GM18505 (cell line): ENCODE measurements around the gene TRIM25.

Source experiments
- ATAC-seq: cut with Tn5 transposase; IDR thresholded peaks from one replicate; pipeline ENCODE4 v1.9.1; 2021; ENCODE audit not compliant: unreplicated experiment
- POLR2A ChIP-seq: IDR thresholded peaks from 4 replicates; pipeline ENCODE4 v1.6.1; 2011; ENCODE audit warnings: borderline replicate concordance; ENCODE audit not compliant: insufficient read depth, insufficient read length; ENCODE audit errors: extremely low read depth

Gene TRIM25

GRCh38 chr17:56851008-56851407 is 62.8 kb downstream of the TRIM25 start:
- TF ChIP-seq POLR2A = no peak
- no peak for ATAC-seq

DNA sequence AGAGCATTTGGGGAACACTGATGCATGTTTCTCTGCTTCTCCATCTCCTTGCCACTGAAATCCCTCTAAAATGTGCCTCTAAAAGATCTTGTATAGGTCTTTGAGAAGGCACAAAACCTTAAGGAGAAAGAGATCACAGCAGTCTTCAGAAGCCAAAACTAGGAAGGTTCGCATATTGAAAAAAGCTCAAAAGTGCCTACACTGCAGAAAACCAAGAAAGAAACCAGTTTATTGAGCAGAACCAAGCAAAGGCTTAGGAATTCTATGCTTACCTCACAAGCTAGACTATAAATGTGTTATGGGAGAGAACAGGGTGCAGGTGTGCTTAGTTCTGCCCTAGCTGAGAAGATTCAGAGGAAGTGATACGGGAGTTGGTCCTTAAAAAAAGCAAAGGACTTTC is 63.3 kb downstream of the TRIM25 start:
- TF ChIP-seq POLR2A = no peak
- no peak for ATAC-seq

DNA sequence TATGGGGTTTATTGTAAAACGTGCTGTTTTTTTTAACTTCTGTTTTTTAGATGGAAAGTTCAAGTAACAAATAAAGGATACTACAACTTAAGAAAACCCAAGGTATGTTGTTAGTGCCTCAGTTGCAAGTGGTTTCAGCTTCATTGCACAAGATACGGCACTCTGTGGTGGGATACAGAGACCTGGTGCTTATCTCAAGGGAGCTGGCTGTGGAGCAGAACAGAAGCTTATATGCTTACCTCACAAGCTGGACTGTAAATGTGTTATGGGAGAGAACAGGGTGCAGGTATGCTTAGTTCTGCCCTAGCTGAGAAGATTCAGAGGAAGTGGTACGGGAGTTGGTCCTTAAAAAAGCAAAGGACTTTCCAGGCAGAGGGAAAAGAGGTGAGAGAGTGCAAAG is 64.7 kb downstream of the TRIM25 start:
- TF ChIP-seq POLR2A = no peak
- no peak for ATAC-seq

DNA sequence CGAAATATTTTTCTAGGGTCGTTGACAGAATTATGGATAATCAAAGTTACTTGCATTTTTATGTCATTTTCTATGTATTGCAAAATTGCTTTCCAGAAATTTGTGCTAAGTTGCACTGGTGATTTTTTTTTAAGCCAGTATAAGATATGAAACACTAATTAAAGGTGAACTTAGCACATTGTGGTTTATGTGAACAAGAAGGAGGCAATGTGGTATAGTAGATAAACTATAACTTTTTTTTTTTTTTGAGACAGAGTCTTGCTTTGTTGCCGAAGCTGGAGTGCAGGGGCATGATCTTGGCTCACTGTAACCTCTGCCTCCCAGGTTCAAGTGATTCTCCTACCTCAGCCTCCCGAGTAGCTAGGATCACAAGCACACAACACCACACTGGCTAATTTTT is 66.7 kb downstream of the TRIM25 start:
- ATAC-seq = no peak
- no peak for TF ChIP-seq POLR2A

DNA sequence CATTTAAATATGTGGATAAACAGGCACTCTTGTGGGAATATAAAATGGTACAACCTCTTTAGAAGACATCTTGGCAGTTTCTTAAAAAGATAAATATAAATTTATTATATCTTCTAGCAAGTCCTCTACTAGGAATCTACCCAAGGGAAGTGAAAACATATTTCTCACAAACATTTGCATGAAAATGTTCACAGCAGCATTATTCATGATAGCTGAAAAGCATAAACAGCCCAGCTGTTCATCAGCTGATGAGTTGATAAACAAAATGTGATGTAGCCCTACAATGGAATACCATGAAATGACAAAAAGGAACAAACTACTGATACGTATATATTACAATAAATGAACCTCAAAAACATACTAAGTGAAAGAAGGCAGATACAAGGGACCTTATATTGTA is 67.9 kb downstream of the TRIM25 start:
- no peak for ATAC-seq
- TF ChIP-seq POLR2A = no peak

DNA sequence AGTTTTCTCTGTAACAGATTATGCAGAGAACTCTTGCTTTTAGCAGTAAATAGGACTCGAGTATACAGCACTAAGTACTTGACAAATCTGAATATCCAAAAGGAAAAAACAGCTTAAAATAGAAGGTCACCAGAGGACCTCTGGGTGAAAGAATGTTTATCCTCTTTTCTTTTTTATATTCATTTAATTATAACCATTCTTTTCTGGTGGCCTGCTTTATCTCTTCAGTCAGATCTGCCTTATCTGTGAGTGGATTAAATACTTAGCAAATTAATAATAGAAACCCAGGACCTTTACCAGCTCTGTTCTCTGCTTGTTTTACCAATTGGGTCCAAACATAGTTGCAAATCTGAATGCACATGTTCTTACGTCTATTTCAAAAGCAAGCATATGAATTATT is 71.3 kb downstream of the TRIM25 start:
- no peak for TF ChIP-seq POLR2A
- no peak for ATAC-seq

- no peak for ATAC-seq
These were observed 75.2 kb downstream of the TRIM25 start for GRCh38 chr17:56838687-56839086.

More at GRCh38 chr17:56838687-56839086, 75.2 kb downstream of the TRIM25 start:
- TF ChIP-seq POLR2A = no peak
